ENCODE data around the gene PLPP7. TPM values are rescaled to one million over a fixed set of nuclear protein-coding genes. Genes with fewer than 3 reads are reported as not detected.

The PLPP7 gene
- total RNA-seq, 1 donor from 2014 or later = 11.8 TPM

DNA sequence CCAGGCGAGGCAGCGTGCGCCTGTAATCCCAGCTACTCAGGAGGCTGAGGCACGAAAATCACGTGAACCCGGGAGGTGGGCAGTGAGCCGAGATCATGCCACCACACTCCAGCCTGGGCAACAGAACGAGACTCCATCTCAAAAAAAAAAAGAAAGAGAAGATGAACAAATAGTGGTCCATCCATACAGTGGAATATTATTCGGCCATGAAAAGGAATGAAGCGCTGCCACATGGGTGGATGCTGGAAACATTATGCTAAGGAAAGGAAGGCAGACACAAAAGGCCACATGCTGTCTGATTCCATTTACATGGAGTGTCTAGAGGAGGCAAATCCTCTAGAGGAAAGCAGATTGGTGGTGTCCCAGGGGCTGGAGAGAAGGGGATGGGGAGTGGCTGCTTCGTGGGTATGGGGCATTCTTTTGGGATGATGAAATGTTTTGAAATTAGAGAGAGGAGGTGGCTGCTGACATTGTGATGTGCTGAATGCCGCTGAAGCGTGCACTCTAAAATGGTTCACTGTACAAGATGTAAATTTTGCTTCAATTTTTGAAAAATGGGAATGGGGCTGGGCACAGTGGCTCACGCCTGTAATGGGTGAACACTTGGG is 17.0 kb downstream of the PLPP7 start:
- intact Hi-C loops (cut with DNase I) = no loop called here
- Histone ChIP-seq H3K27ac (no peak overlapping the region), H3K4me3 (no peak overlapping the region), H3K36me3 (no peaks in the 10 kb centered on the region), H3K9me3 (no peaks in the 10 kb centered on the region), H3K4me1 (no peaks in the 10 kb centered on the region), H3K27me3 (no peaks in the 10 kb centered on the region)
- DNase-seq (ENCODE audit: extremely low spot score in 2 of 2) = no peak
- TF ChIP-seq POLR2A (IDR thresholded peaks at IDR 0.05) (no peak), POLR2AphosphoS5 (IDR thresholded peaks at IDR 0.05; ENCODE audit: insufficient read depth in 1 of 2, low read depth in 1 of 2) (no peak), CTCF (IDR thresholded peaks at IDR 0.05) (no peak)

GRCh38 chr9:131307974-131308373 is 18.5 kb downstream of the PLPP7 start:
- H3K27ac ChIP-seq = no peak overlapping the region
- H3K36me3 ChIP-seq = no peaks in the 10 kb centered on the region
- no peaks in the 10 kb centered on the region for H3K9me3 ChIP-seq
- no peak for DNase-seq (ENCODE audit: extremely low spot score in 2 of 2)
- TF ChIP-seq POLR2AphosphoS5 (IDR thresholded peaks at IDR 0.05; ENCODE audit: insufficient read depth in 1 of 2, low read depth in 1 of 2) (no peak), CTCF (IDR thresholded peaks at IDR 0.05) (no peak), POLR2A (IDR thresholded peaks at IDR 0.05) (no peak)
- H3K4me3 ChIP-seq = no peak overlapping the region
- H3K4me1 ChIP-seq = no peaks in the 10 kb centered on the region
- no peaks in the 10 kb centered on the region for H3K27me3 ChIP-seq
- intact Hi-C loops (cut with DNase I) = no loop called here

- Histone ChIP-seq H3K27me3 (no peaks in the 10 kb centered on the region), H3K4me3 (no peak overlapping the region), H3K9me3 (no peaks in the 10 kb centered on the region), H3K27ac (no peak overlapping the region), H3K4me1 (no peaks in the 10 kb centered on the region), H3K36me3 (no peaks in the 10 kb centered on the region)
- no peak for TF ChIP-seq POLR2AphosphoS5 (IDR thresholded peaks at IDR 0.05; ENCODE audit: insufficient read depth in 1 of 2, low read depth in 1 of 2)
- no peak for TF ChIP-seq CTCF (IDR thresholded peaks at IDR 0.05)
- TF ChIP-seq POLR2A (IDR thresholded peaks at IDR 0.05) = no peak
- no peak for DNase-seq (ENCODE audit: extremely low spot score in 2 of 2)
- intact Hi-C loops (cut with DNase I) = no loop called here
These were observed 18.9 kb downstream of the PLPP7 start for GRCh38 chr9:131308452-131308851.

DNA sequence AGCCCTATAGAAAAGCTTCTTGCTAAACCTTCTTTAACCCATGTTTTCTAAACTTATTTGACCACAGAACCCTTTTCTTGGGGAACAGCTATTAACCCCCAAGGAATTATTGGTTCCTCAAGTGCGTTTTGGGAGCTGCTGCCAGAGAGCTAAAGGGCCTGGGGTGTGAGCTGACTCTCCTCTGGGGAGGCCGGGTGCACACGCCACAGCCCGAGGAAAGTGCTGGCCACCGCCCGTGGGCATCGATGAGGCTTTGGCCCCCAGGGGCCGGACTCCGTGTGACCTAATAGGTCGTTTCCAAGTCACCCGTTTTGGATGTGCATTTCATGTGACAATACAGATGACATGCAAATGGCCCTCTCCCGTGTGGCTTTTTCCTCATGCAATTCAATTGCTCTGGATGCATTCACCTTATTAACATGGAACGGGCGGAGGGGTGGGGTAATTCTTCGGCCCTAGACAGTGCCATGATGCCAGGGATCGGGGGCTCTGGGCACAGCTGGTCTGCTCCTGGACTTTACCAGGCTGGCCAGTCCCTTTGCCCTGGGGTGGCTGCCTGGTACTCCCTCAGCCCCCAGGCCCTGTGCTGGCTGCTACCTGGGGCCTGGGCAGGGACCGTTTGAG is 19.5 kb downstream of the PLPP7 start:
- DNase-seq (ENCODE audit: extremely low spot score in 2 of 2) = no peak
- TF ChIP-seq POLR2AphosphoS5 (IDR thresholded peaks at IDR 0.05; ENCODE audit: insufficient read depth in 1 of 2, low read depth in 1 of 2) (no peak), CTCF (IDR thresholded peaks at IDR 0.05) (no peak), POLR2A (IDR thresholded peaks at IDR 0.05) (no peak)

More for the DNA sequence above, 19.5 kb downstream of the PLPP7 start:
- H3K27ac ChIP-seq = no peak overlapping the region
- H3K36me3 ChIP-seq = no peaks in the 10 kb centered on the region
- no peak overlapping the region for H3K4me3 ChIP-seq
- no peaks in the 10 kb centered on the region for H3K9me3 ChIP-seq
- H3K4me1 ChIP-seq = no peaks in the 10 kb centered on the region
- intact Hi-C loops (cut with DNase I) = no loop called here
- no peaks in the 10 kb centered on the region for H3K27me3 ChIP-seq
